ENCODE results near the gene PPP1CA.
A peak's percentile ranks its signal among the peaks of the same experiment; 100 is the strongest.

PPP1CA gene

DNA sequence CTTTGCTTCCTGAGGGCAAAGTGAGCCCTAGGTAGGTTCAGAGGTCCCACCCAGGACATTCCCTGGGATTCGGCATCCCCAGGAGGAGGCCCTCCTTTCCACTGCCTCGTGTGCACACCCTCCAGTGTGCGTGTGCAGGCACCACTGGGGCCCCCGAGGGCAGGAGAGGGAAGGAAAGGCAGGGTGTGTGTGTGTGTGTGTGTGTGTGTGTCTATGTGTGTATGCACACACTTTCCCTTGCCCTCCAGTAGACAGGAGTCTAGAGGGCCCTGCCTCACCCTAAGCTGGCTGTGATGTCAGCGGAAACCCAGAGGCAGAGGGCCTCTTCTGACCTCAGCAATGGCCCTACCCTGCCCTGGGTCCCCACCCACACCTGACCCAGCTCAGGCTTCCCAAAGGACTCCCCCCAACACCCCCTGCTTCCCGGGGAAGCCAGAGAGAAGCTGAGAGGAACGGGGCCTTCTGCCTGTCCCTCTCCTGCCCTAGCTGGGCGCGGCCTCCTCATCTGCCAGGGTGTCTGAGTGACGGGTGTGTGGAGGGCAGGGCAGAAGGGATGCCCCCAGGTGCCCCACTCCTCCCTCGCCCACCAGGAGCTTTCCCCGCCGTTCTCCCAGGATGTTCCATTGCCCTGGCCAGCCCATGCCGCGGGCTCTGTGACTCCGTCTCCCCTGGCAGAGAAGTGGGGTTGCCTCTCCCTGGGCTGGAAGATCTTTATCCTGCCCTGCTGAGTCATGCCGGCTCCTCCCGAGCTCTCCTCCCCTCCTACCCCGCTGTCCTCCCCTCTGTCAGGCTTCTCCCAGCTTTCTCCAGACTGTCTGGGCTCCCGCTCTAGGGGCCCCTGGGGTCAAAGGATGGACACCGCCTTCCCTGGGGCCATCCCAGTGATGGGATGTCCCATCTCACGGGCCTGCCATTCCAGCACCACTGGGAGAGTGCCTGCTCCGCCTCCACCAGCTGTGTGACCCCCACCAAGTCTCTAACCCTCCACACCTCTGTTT is 22.3 kb downstream of the PPP1CA start:
- DNase-seq = no peak

DNA sequence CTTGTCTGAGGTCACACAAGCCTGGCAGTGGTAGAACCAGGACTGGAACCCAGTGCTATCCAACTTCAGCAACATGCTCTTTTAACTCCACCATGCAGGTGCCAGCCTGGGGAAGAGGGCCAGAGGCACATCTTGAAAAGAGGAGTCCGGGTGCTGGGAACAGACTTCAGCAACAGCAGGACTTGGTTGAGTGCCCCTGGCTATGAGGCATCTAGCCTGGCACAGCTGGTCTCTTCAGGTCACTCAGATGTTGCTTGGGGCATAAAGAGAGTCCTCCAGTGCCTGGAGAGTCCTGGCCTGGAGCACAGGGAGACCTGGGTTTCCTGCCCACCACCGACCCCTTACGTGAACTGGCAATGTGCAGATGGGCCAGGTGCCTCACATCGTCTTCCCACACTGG is 23.1 kb downstream of the PPP1CA start:
- DNase-seq = no peak

DNA sequence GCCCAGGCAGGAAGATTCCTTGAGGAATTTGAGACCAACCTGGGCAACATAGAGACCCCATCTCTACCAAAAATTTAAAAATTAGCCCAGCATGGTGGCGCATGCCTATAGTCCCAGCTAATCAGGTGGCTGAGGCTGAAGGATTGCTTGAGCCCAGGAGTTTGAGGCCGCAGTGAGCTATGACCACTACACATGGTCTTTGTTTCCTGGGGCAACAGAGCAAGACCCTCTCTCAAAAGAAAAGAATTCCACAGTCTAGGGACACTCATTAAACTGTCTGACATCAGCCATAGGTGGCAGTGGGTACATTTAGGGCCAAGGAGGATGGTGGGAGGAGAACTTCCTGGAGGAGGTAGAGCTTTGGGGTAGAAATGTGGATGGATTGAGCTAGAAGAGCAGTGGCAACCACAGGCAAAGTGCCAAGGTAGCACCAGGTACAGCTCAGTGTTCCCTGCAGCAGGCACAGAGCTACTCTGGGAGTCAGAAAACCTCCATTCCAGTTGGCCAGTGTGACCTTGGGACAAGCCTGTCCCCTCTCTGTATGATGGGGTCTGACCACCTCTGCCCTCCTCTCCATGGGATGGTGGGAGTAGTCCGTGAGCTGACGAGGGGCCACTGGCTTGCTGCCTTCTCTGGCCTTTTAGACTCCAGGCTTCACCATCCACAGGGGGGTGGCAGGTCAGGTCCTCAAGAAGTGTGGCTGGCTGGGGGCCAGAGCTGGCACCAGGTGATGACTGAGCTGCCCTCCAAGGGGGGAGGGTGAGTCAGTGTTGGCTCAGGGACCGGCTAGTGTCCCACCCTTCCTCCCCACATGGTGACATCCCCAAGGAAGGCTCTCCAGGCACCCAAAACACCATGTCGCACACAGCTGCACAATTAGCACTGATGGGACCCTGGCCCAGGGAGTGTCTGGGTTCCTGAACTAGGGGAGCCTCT is 24.5 kb downstream of the PPP1CA start:
- no peak for DNase-seq

DNA sequence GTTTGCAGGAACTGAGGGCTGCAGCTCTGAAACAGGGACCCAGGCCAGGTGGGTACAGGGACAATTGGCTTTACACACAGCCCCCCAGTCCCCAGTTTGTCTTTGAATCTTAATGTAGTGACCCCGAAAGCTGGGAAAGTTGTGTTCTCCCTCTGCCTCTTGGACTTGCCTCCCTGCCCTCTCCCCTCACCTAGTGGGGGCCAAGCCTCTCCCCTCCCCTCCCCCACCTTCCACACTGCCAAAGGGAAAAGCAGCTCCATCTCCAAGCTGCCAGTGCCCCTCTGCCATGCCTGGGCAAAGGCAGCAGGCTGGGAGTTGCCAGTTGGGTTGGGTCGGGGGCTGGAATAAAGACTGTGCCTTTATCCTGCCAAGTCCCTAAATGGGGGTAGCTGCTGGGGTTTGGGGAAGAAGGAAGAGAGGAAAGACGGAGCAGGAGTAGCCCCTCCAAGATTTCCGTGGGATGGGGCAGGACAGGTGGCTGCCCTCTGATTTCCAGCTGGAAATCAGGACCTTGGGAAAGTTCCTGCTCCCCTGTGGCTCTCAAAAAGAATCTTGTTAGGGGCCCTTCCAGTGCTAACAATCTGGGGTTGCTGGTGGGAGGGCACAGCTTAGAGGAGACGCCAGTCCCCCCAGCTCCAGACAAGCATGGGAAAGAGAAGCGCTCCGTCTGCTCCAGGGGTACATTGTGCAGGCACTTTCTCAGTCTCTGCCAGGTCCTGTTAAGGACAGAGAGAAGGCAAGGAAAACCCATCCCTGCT is 25.4 kb downstream of the PPP1CA start:
- DNase-seq = no peak

DNA sequence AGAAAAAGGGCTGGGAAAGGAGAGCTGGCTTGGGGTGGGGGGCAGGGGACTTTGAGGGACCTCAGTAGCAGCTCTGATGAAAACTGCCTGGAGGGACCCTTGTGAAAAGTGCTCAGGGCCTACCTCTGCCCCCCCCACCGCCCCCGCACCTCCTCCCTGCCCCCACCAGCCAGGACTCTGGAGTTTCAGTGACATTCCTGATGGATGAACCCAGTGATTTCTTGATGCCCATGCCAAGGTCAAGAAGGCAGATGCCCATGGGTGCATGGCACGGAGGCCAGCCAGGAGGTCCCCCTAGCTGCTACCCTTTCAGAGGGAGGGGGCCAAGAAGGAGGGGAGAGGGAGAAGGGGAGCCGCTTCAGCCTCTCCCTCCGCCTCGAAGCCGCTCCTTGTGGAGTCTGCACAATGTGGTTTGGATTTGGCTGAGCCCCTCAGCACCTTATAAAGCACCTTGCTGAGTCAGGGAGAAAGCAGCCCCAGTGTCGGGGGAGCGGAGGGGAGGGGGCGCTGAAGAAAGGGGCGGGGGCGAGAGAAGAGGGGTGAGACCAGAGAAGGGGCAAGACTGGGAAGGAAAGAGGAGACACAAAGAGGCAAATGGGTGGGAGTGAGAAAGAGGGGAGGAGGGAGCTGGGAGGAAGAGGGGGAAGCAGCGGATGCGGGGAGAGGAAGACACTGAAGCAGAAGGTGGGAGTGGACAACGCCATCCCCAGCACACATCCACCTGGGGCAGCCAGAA is 26.2 kb downstream of the PPP1CA start:
- no peak for DNase-seq

DNA sequence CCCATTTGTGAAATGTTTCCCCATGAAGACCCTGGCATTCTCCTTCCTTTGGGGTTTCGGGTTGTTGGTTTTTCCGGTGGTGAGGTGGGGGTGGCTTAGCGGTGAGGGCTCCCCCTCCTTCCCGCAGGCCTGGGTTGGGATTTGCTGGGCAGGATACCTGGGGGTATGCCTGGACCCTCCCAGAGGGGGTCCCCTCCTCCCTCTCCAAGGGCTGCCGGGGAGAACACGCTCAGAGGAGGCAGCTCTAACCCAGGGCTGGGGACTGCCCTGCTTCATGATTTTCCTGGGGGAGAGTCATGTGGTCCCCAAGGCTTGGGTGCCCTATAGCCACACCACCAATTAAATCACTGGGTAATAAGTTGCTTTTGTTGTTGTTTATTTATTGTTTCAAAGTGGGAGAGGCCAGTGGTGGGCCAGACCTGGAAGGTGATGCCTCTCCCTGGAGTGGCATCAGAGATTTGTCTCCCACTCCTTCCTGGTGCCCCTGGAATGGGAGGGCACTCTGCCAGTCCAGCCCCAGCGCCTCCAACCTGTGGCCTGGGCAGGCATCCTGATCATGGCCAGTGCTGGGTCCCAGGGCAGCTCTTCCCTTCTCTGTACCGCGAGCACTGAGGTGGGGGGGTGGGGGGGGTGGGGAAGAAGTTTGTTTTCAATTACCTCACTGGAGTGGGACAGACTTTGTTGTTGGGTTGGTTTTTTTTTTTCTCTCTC is 26.9 kb downstream of the PPP1CA start:
- DNase-seq = no peak

DNA sequence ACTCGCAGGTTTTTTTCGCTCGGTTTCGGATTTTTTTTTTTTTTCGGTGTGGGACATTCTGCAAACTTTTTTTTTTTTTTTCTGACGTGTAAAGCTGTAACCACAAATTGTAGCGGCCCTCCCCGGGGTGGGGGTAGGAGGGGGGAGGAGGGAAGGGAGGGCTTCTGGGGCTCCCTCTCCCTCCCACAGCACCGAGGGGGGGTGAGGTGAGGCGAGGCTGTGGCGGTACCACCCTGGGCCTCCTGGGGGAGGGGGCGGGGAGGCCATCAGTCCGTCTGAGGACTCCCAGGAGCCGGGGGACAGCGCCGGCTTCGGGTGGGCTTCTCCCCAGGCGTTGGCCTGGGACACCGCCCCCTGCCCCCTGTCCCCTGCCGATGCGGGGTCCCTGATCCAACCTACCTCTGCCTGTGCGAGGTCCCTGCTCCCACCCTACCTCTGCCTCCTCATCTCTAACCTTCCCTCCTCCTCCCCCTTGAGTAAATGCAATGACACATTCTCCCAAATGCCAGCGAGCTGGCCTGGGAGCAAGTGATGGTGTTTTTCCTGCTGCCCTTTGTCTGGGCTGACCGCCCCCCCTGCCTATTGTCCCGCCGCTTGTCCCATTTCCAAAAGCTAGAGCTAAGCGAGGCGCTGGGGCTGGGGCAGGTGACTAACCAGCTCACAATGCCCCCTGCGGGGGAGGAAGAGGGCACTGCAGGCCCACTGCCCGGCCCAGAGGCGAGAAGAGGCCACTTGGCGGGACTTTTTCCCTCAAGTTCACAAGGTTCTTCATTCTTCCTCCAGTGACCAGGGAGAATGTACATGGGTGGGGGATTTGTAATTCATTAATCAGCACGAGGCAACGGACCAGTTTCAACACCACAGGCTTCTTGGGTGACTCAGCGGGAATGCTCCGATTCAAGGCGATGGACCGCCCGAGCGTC is 27.7 kb downstream of the PPP1CA start:
- peak; percentile 74 for DNase-seq

DNA sequence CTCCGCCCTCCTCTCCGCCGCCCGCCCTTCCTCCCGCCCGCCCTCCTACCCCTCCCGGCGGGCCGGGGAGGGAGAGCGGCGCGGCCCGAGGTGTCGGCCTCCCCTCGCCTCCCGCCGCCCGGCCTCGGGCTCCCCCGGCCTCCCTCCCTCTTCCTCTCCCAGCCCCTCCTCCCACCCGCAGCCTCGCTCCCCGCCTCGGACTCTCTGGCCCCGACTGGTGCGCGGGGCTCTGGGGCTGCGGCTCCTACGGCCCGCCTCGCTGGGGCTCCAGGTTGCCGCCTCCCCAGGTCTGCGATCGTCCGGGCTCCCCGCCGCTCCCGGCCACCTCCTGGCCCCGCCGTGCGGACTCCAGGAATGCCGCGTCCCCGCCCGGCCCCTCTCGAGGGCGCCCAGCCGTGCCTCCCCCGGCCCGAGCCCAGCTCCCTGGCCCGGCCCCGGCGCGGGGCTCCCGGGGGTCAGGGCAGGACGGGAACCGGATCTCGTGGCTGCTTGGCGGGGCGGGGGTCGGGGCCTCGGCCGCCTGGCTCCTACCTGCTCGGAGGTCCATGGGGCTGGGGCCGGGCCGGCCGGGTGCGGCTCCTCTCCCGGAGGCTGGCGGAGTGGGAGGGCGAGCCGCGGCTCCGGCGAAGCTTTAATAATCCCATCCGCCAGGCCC is 28.5 kb downstream of the PPP1CA start, which contains the start of gene CLCF1:
CLCF1 (minus strand) TSS at position 606 of the 655 bp plus-strand sequence; CDS start at position 547, 59 bp downstream.
- DNase-seq = peak; percentile 81

DNA sequence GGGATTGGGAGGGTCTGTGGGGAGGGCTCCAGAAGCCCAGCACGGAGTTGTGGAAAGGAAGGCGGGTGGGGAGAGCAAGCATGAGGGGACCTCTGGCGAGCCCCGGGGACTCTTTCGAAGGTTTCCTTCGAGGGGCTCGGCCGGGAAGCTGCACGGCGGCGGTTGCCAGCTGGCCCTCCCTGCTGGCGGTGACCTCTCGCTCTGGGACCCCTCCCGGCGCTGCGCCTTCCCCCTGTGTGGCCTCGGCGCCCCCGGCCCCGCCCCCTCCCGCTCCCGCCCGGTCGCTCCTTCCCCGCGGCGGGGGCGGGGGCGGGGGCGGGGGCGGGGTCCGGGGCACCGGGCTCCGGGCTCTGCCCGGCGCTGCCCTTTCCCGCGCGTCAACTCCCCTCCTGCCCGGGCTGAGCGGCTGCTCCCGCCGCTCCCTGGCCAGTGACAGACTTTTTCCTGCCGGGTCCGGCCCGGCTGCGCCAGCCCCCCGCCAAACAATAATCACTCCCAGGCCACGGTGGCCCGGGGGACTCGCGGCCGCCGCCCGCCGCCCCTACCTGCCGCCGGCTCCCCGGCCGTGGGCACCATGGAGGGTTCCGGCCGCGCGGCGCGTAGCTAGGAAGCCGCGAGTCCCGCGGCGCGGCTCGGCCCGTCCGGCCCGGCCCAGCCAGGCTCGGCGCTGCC is 29.2 kb downstream of the PPP1CA start:
- no peak for DNase-seq

DNA sequence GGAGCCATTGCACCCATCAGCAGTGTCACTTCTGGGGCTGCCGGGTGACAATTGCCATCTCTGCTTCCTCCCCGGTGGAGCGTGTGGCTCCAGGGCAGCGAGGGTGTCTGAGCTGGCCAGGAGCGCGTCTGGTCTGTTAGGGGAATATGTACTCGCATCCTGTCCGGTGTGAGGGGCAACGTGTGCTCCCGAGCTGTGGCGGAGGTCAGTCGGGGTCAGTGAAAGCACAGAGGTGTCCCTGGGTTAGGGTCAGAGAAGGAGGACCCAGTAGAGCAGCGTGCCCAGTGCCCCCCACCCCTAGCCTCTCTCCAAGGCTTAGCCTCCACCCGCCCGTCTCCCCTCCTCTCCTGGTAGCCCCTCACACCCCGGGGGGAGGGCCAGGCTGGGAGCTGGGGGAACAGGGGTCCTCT is 29.7 kb downstream of the PPP1CA start:
- no peak for DNase-seq

DNA sequence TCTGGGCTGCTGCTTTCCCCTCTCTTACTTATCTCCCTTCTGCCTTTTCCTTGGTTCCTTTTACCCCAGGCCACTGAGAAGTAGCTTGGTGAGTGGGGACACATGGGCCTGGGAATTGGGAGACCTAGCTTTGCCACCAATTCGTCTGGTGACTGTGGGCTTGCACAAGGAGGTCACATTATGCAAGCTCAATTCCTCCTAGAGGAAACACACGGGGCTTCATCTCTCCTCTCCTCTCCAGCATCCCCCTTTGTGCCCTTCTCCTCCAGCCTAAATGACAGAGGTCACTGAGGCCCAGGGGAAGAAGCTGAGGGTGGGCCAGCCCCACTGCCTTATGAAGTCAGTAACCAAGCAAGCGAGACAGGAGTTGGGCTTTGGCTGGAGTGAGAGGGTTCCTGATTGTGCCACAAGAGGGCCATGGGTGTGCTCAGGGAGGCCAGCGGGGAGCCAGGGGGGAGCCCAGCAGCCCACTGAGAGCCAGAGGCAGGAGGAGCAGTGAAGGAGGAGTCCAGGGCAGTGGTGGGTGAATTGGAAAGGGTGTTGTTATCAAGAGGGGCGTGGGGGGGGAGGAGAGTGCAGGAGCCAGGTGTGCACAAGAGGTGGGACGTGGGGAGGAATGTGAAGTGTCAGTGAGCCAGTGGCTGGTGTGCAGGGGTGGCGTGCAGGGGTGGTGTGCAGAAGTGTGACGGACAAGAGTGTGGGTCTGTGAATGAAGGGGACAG is 30.3 kb downstream of the PPP1CA start:
- DNase-seq = no peak

DNA sequence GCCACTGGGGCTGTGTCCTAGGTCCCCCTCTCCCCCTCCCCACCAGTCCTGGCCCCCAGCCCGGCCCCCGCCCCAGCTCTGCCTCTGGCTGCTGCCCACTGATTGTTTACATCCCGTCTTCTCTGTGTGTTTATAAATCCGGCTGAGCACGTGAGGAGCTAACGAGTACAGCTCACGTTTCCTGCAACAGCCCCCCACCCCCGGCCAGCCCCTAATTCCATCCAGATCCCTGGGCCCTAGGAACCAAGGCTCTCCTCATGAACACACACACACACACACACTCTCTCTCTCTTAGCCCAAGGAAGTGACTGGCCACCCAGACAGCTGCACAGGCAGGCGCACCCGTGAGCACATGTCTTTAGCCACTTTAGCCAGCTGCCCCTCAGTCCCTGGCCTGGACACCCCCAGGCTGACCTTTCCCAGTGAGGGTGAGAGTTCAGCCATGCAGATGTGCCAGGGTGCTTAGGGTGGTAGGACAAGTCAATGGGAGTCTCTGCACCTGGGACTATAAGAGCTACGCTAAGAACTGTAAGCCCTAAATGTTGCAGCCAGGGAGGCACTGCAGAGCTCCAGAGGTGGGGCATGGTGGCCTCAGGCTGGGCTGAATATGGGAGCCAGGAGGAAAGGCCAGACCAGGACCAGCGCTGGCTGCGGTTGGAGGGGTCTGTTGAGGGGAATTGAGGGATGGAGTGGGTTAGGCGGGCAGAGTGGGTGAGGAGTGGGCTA is 31.1 kb downstream of the PPP1CA start:
- no peak for DNase-seq

DNA sequence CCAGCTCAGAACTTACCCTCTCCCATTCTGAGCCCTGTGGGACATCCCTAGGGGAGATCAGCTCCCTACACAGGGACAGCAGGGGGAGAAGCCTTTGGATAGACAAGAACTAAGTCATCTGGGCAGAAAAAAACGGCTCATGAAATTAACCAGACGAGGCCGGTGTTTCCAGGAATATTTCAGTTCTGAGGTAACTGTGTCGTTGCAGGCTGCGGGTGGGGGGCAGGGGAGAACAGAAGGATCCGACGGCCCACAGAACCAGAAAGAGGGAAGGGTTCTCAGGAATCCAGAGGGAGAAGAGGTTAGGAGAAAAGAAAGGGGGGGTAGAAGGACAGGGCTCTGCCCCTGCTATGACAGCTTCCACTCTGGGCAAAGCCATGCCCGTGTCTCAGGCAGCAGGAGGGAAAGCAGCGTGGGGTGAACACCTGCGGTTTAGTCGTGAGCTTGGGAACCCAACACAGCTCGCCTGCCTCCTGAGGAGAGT is 31.8 kb downstream of the PPP1CA start:
- DNase-seq = no peak

DNA sequence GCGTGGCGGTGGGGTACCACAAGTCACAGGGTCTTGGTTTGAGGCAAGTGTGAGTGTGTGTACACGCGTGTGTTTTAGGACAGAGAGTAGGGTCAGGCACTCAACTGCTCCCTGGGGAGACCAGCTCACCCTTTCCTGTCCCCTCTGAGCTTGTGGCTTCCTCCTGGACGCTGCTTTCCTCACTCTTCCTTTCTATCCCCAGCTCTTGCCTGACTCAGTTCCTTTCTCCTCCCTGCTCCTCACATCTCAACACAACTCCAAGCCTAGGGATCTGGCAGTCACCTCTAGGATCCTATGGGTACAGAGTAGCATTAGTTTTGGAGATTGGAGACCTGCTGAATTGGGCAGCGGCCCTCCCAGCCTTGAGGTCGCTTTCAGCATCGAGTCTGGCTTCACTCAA is 32.4 kb downstream of the PPP1CA start:
- no peak for DNase-seq

DNA sequence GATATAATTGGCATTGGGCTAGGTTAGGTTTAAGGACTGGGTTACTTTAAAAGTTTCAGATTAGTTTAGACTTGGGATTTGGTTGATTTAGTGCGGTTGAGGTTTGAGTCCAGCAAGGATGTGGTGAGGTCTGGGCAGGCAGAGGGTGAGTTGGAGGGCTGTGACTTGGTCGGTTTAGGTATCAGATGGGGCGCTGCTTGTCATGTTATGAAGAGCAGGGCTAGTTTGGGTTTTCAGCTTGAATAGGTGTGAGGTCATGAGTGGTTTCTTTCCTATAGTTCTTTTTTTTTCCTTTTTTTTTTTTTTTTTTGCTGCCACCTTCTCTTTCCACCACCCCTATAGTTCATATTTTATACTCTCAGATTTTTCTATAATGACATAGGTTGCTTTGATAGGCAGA is 33.0 kb downstream of the PPP1CA start:
- DNase-seq = no peak

DNA sequence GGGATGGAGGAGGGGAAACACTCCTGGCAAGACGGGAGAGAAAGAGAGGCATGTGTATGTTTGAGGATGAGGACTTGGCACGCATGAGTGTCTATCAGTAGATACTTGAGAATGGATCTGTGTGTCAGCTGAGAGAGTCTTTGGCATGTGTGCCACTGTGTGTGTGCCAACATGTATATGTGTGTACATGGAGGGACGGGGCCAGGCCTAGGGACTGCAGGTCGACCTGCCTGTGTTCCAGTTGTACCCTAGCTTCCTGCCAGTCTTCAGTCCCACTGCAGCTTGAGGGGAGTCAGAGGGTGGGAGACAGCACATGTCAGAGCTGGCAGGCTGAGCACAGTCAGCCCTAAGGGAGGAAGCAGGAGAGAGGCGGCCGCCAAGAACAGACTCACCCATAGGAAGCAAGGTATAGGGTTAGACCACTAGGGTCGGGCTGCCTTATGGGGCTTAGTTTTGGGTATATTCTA is 33.9 kb downstream of the PPP1CA start:
- no peak for DNase-seq
